ENCODE data around the gene SLC18B1. TPM values are rescaled to one million over a fixed set of nuclear protein-coding genes. Genes with fewer than 3 reads are reported as not detected.

Gene SLC18B1
- total RNA-seq, 2 experiments from 2014 or later: 8.5 to 9.0 TPM

DNA sequence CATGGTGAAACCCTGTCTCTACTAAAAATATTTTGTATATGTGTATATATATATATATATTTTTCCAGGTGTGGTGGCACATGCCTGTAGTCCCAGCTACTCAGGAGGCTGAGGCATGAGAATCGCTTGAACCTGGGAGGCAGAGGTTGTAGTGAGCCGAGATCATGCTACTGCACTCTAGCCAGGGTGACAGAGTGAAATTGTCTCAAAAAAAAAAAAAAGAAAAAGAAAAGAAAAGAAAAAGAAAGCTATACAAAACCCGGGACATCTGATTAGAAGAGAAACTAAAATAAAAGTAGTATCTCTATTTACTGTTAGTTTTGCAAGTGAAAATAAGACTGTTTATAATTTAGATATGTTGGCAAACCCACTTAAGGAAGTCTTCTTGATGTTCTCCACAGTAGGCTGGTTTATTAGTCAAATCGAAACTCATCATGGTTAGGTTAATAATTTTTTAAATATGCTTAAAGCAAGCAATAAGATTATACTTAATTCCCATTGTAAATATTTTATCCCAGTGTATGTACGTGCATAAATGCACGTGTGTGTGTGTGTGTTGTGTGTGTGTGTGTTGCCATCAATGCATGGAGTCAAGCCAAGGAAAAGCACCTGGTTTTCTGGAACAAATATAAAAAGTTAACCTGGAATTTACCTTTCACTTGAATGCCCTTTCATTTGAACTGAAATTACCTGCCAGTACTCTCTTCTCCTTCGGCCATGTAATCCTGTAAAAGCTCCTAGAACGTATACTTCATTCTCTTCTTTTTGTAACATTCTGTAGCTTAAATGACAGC is 47.8 kb downstream of the SLC18B1 start:
- intact Hi-C loops (cut with DNase I, micrococcal nuclease): no loop called here
- TF ChIP-seq, protein P1, sequence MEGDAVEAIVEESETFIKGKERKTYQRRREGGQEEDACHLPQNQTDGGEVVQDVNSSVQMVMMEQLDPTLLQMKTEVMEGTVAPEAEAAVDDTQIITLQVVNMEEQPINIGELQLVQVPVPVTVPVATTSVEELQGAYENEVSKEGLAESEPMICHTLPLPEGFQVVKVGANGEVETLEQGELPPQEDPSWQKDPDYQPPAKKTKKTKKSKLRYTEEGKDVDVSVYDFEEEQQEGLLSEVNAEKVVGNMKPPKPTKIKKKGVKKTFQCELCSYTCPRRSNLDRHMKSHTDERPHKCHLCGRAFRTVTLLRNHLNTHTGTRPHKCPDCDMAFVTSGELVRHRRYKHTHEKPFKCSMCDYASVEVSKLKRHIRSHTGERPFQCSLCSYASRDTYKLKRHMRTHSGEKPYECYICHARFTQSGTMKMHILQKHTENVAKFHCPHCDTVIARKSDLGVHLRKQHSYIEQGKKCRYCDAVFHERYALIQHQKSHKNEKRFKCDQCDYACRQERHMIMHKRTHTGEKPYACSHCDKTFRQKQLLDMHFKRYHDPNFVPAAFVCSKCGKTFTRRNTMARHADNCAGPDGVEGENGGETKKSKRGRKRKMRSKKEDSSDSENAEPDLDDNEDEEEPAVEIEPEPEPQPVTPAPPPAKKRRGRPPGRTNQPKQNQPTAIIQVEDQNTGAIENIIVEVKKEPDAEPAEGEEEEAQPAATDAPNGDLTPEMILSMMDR (IDR thresholded peaks at IDR 0.05): no peak
- POLR2A ChIA-PET: no interaction called here
- Histone ChIP-seq H3K4me1 (ENCODE audit: insufficient read depth, low read length) (peaks cover 7% of the 10 kb centered on the region), H3K27me3 (ENCODE audit: control insufficient read depth in 1 of 2, insufficient read depth in 2 of 2, low read length in 2 of 2) (no peaks in the 10 kb centered on the region), H3K36me3 (ENCODE audit: insufficient read depth, low read length) (peaks cover 15% of the 10 kb centered on the region), H3K4me3 (ENCODE audit: low read length) (no peak overlapping the region), H3K27ac (ENCODE audit: low read depth in 1 of 2, low read length in 2 of 2) (no peak overlapping the region), H3K9me3 (ENCODE audit: control insufficient read depth in 1 of 2, insufficient read depth in 1 of 2, low read length in 2 of 2) (no peaks in the 10 kb centered on the region)
- Mint-ChIP-seq H3K27me3 (no peaks in the 10 kb centered on the region), H3K36me3 (ENCODE audit: low read depth) (peaks cover 94% of the 10 kb centered on the region), H3K4me1 (ENCODE audit: low read depth) (peaks cover 15% of the 10 kb centered on the region), H3K4me3 (no peak overlapping the region), H3K27ac (no peak overlapping the region), H3K9me3 (no peaks in the 10 kb centered on the region)
- DNase-seq (peak in 1 of 14 experiments; percentile 25), ATAC-seq (ENCODE audit: poor library complexity) (no peak)
- CTCF ChIA-PET: no interaction called here

- Mint-ChIP-seq H3K36me3 (ENCODE audit: low read depth) (peaks cover 92% of the 10 kb centered on the region), H3K27ac (no peak overlapping the region), H3K9me3 (peaks cover 3% of the 10 kb centered on the region), H3K27me3 (no peaks in the 10 kb centered on the region), H3K4me1 (ENCODE audit: low read depth) (peaks cover 15% of the 10 kb centered on the region), H3K4me3 (no peak overlapping the region)
- intact Hi-C loops (cut with DNase I, micrococcal nuclease): no loop called here
- Histone ChIP-seq H3K36me3 (ENCODE audit: insufficient read depth, low read length) (peaks cover 19% of the 10 kb centered on the region), H3K27me3 (ENCODE audit: control insufficient read depth in 1 of 2, insufficient read depth in 2 of 2, low read length in 2 of 2) (no peaks in the 10 kb centered on the region), H3K4me3 (ENCODE audit: low read length) (no peak overlapping the region), H3K9me3 (ENCODE audit: control insufficient read depth in 1 of 2, insufficient read depth in 1 of 2, low read length in 2 of 2) (no peaks in the 10 kb centered on the region), H3K27ac (ENCODE audit: low read depth in 1 of 2, low read length in 2 of 2) (no peak overlapping the region), H3K4me1 (ENCODE audit: insufficient read depth, low read length) (peaks cover 7% of the 10 kb centered on the region)
- CTCF ChIA-PET: no interaction called here
- DNase-seq (peak in 3 of 14 experiments; percentile 19 to 32 (median 24)), ATAC-seq (ENCODE audit: poor library complexity) (no peak)
- POLR2A ChIA-PET: no interaction called here
- TF ChIP-seq, protein P1 (IDR thresholded peaks at IDR 0.05): no peak
Observed at GRCh38 chr6:132749111-132749510, 49.3 kb downstream of the SLC18B1 start.

GRCh38 chr6:132748446-132748845 is 50.0 kb downstream of the SLC18B1 start:
- Mint-ChIP-seq H3K27ac (no peak overlapping the region), H3K4me1 (ENCODE audit: low read depth) (peaks cover 15% of the 10 kb centered on the region), H3K36me3 (ENCODE audit: low read depth) (peaks cover 92% of the 10 kb centered on the region), H3K4me3 (no peak overlapping the region), H3K9me3 (peaks cover 3% of the 10 kb centered on the region), H3K27me3 (no peaks in the 10 kb centered on the region)
- Histone ChIP-seq H3K27me3 (ENCODE audit: control insufficient read depth in 1 of 2, insufficient read depth in 2 of 2, low read length in 2 of 2) (no peaks in the 10 kb centered on the region), H3K4me1 (ENCODE audit: insufficient read depth, low read length) (peaks cover 7% of the 10 kb centered on the region), H3K36me3 (ENCODE audit: insufficient read depth, low read length) (peaks cover 19% of the 10 kb centered on the region), H3K9me3 (ENCODE audit: control insufficient read depth in 1 of 2, insufficient read depth in 1 of 2, low read length in 2 of 2) (no peaks in the 10 kb centered on the region), H3K27ac (ENCODE audit: low read depth in 1 of 2, low read length in 2 of 2) (no peak overlapping the region), H3K4me3 (ENCODE audit: low read length) (no peak overlapping the region)
- DNase-seq (no peak), ATAC-seq (ENCODE audit: poor library complexity) (no peak)
- TF ChIP-seq, protein P1 (IDR thresholded peaks at IDR 0.05): no peak
- POLR2A ChIA-PET: no interaction called here
- CTCF ChIA-PET: no interaction called here
- intact Hi-C loops (cut with DNase I, micrococcal nuclease): no loop called here
